Heart left ventricle (tissue), 13 donors: Measurements from ENCODE around the gene TGFB2.

Source experiments
- CTCF ChIP-seq, 12 donors: fragments of 200-600 bp; sonication (generic) in 4 of 12; IDR thresholded peaks; one replicate each; pipeline versions ENCODE4 v1.5.0 to v1.8.0; 2018 to 2022; ENCODE audit warnings: antibody characterized with exemption in 12 of 12, mild to moderate bottlenecking in 5 of 12
- POLR2A ChIP-seq, 2 donors: fragments of 450-650 bp; IDR thresholded peaks; one replicate each; pipeline ENCODE4 v1.6.1; 2017; ENCODE audit warnings: antibody characterized with exemption in 2 of 2, mild to moderate bottlenecking in 2 of 2, moderate library complexity in 2 of 2
- donor health status: ischemic (EF 13 %, LVEDD 7.1; RV severe dilation, severe dysfunction).
- donor health status: DM: no; HTN: yes; CAD: no.
- donor health status: DM: no; HTN: no; CAD: no.
- donor health status: ischemic (EF 25% LVEDD 6.9; RV normal size, moderate dysfunction).
- donor health status: ischemic (EF 25% LVEDD 5.7; RV mildly dilated, moderate dysfunction).
- donor health status: ischemic (EF 35%, LVEDD 5.7; RV mildly dilated, moderate dysfunction).
- donor health status: nonischemic (EF 11% LVEDD 7.7; RV severe dilation, severe dysfunction).
- donor health status: DM: yes; HTN: yes; CAD: no.
- donor health status: PGD.
- donor health status: ischemic (EF 29% LVEDD 5.4; RV normal size, mild dysfunction).
- donor health status: nonischemic (EF 23%, LVEDD 6.1; RV moderate dilation, normal function).

GRCh38 chr1:218328769-218329168, 16.4 kb upstream of the TGFB2 start:
- no peak for TF ChIP-seq POLR2A (IDR thresholded peaks at IDR 0.05)
- TF ChIP-seq CTCF (IDR thresholded peaks at IDR 0.05) = no peak
